ENCODE data around the gene FTH1. TPM values are rescaled to one million over a fixed set of nuclear protein-coding genes. Genes with fewer than 3 reads are reported as not detected.

The FTH1 gene
- total and polyA plus RNA-seq, 10 donors: 1,915 to 3,321 (median 2,501) TPM

GRCh38 chr11:61958590-61958989 is 8.8 kb downstream of the FTH1 start:
- Histone ChIP-seq H3K4me3 (no peak overlapping the region), H3K27ac (peak overlapping the region in 2 of 8 donors; percentile 40 to 100), H3K27me3 (replicated peaks in 1 of 7) (peaks cover 0 to 22% (median 4%) of the 10 kb centered on the region in 7 donors), H3K4me1 (peaks cover 16 to 84% (median 53%) of the 10 kb centered on the region in 6 donors), H3K36me3 (peaks cover 0 to 67% (median 3%) of the 10 kb centered on the region in 6 donors), H3K9me3 (no peaks in the 10 kb centered on the region)
- TF ChIP-seq POLR2A (IDR thresholded peaks at IDR 0.05) (no peak), POLR2AphosphoS5 (IDR thresholded peaks at IDR 0.05) (no peak), CTCF (IDR thresholded peaks at IDR 0.05 in 8 of 11, conservative IDR thresholded peaks at IDR 0.05 in 3 of 11) (no peak)
- intact Hi-C loops (cut with DNase I; ENCODE audit: low total_unique reads): no loop called here
- DNase-seq: no peak
- WGBS, 5 donors: 62 to 81% (median 68%) methylated on average over 3 of the region's 3 CpGs

- intact Hi-C loops (cut with DNase I; ENCODE audit: low total_unique reads): no loop called here
- 88 to 95% (median 91%) methylated on average over 6 to 7 of the region's 7 CpGs for WGBS, 5 donors
Measured at GRCh38 chr11:61957021-61957770, 10.2 kb downstream of the FTH1 start.

GRCh38 chr11:61956191-61957020 is 11.0 kb downstream of the FTH1 start:
- intact Hi-C loops (cut with DNase I; ENCODE audit: low total_unique reads): no loop called here
- peak; percentile 70 for DNase-seq
- H3K4me1 ChIP-seq: peaks cover 3 to 62% (median 32%) of the 10 kb centered on the region in 6 donors
- no peaks in the 10 kb centered on the region for H3K9me3 ChIP-seq
- peaks cover 0 to 22% (median 4%) of the 10 kb centered on the region in 7 donors for H3K27me3 ChIP-seq (replicated peaks in 1 of 7)
- peaks cover 0 to 49% (median 3%) of the 10 kb centered on the region in 6 donors for H3K36me3 ChIP-seq
- peak overlapping the region in 7 of 8 donors; percentile 75 to 98 (median 90) for H3K27ac ChIP-seq
- 89 to 98% (median 94%) methylated on average over 19 to 20 of the region's 20 CpGs for WGBS, 5 donors
- TF ChIP-seq CTCF (IDR thresholded peaks at IDR 0.05 in 8 of 11, conservative IDR thresholded peaks at IDR 0.05 in 3 of 11) (no peak), POLR2A (IDR thresholded peaks at IDR 0.05) (no peak), POLR2AphosphoS5 (IDR thresholded peaks at IDR 0.05) (no peak)
- H3K4me3 ChIP-seq: peak overlapping the region in 6 of 8 donors; percentile 28 to 71 (median 43)

More at GRCh38 chr11:61957021-61957770, 10.2 kb downstream of the FTH1 start:
- peak; percentile 45 for DNase-seq
- Histone ChIP-seq H3K4me1 (peaks cover 3 to 70% (median 39%) of the 10 kb centered on the region in 6 donors), H3K9me3 (no peaks in the 10 kb centered on the region), H3K27ac (peak overlapping the region in 3 of 8 donors; percentile 91 to 98 (median 93)), H3K27me3 (replicated peaks in 1 of 7) (peaks cover 0 to 22% (median 4%) of the 10 kb centered on the region in 7 donors), H3K4me3 (peak overlapping the region in 2 of 8 donors; percentile 42 to 71), H3K36me3 (peaks cover 0 to 57% (median 3%) of the 10 kb centered on the region in 6 donors)
- TF ChIP-seq POLR2A (IDR thresholded peaks at IDR 0.05): no peak
- no peak for TF ChIP-seq POLR2AphosphoS5 (IDR thresholded peaks at IDR 0.05)
- TF ChIP-seq CTCF (IDR thresholded peaks at IDR 0.05 in 8 of 11, conservative IDR thresholded peaks at IDR 0.05 in 3 of 11): no peak
